Astrocyte of the spinal cord (primary cell): ENCODE data around the gene FAM167B.

Source experiments
- DNase-seq: peaks from one replicate; pipeline ENCODE4 v3.0.0; 2011; ENCODE audit warnings: low read depth, low spot score
- H3K4me3 ChIP-seq: 2 replicates; pipeline ENCODE4 v1.5.1; 2011; ENCODE audit warnings: low read depth, mild to moderate bottlenecking, low read length, moderate library complexity
- CTCF ChIP-seq: IDR thresholded peaks from 2 replicates; pipeline ENCODE4 v1.5.1; 2012; ENCODE audit warnings: low read depth, mild to moderate bottlenecking, low read length, inconsistent platforms
- in situ Hi-C: cut with HindIII; loops from 2 replicates; pipeline ENCODE4 v1.10.0; 2017; ENCODE audit warnings: low sequenced_read_pairs

Gene FAM167B

GRCh38 chr1:32239790-32240139 is 7.3 kb upstream of the FAM167B start:
- TF ChIP-seq CTCF: no peak
- in situ Hi-C loops: no loop called here
- no peak for DNase-seq
- H3K4me3 ChIP-seq: no peak overlapping the region

DNA sequence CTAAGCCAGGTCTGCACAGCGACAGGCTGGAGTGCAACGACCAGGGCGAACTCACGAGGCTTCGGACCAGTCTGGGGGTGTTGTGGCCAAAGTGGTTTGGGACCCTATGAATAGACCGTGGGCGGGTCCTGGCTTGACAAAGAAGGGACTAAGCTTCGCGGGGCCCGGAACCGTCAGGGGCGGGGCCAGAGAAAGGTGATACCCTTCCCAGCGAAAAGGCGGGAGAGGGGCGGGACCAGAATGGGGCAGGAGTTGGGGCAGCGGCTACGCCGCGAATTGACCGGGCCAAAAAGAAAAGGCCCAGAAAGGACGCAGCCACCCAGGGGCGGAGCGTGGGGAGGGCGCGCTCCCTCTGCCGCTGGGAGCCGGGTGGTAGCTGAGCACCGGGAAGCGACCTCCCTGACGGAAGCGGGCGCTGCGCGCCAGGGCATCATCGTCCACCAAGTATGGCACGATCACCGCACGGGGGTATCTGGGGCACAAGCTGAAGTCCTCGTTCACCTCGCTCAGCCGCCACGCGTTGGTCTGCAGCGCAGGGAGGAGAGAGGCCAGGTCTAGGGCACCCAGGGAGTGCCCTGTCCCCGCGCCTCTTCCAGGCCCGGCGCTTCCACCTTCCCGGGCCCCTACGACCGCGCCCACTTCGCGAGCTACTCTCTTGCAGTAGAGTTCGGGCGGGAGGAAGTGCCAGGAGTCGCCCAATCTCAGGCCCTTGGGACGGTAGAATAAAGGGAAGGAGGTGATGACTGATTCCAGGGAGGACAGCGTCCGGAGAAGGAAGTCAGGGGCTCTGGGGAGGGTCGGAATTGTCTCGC is 6.7 kb upstream of the FAM167B start:
- peak; percentile 26 for TF ChIP-seq CTCF
- peak; percentile 33 for DNase-seq
- in situ Hi-C loops: no loop called here
- H3K4me3 ChIP-seq: peak overlapping the region; percentile 54

DNA sequence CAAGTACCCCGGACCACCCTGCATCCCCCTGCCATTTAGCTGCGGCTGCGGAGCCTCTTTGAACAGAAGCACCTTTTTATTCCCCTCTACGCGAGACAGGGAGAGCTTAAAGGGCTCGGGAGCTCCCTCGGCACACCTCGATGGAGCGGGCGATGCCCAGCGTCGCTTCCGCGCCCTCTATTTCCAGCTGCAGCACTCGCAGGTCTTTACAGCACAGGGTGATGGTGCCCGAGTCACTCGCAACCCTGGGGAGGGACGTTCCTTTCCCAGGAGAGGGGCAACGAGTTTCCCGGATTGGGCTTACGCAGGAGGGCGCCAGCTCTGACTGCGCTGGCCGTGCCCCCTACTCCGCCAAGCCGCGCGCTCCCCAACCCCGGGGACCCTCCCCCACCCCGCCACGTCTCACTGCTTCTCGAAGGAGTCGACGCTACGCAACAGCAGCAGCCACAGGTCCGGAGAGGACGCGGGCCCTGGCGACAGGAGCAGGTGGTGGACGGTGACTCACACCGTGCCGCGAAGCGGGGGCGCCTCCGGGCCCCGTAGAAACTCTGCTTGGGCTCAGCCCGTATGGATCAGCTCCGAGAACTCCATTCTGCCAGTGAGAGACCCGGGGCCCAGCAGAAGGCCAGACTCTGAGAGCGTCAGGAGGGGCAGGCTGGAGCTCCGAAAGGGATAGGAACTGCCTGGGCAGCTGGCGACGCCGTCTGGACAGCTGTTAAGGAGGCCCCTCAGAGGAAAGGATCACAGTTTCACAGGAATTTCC is 5.8 kb upstream of the FAM167B start:
- no peak for TF ChIP-seq CTCF
- peak overlapping the region; percentile 54 for H3K4me3 ChIP-seq
- in situ Hi-C loops: no loop called here
- peak; percentile 50 for DNase-seq

- no peak for DNase-seq
- no peak overlapping the region for H3K4me3 ChIP-seq
- in situ Hi-C loops: no loop called here
- no peak for TF ChIP-seq CTCF
Observed at GRCh38 chr1:32242341-32242851, 4.6 kb upstream of the FAM167B start.

GRCh38 chr1:32247452-32247851 is 430 bp downstream of the FAM167B start:
- in situ Hi-C loops: no loop called here
- H3K4me3 ChIP-seq: no peak overlapping the region
- DNase-seq: no peak
- TF ChIP-seq CTCF: no peak

DNA sequence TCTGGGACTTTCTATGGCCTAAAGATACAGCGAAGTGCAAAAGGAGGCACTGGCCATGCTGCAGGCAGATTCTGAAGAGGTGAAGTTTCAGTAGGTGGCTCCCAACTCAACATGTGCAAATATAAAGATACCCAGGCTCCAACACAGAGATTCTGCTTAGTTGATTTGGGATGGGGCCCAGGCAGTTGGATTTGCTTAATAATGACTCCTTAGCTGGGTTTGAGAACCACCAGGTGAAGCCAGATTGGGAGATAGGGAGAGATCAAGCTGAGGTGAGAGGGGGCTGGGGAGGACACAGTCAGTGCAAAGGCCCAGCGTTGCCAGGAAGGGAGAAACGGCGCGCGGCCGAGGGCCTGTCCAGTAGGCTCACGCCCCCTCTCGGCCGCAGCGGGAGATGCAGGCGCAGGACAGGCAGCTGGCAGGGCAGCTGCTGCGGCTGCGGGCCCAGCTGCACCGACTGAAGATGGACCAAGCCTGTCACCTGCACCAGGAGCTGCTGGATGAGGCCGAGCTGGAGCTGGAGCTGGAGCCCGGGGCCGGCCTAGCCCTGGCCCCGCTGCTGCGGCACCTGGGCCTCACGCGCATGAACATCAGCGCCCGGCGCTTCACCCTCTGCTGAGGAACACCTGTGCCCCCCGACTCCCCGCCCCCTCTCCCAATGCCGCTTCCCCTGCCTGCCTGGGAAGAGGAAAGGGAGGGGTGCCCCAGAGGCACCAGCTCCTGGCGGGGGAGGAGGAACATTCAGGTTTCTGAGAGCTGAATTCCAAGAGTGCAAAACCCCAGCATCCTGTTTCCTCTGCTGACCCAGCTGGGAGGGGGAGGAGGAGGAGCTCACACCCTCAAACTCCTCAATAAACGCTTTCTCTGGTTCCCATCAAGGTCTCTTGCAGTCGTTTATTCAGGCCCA is 1.2 kb downstream of the FAM167B start:
- peak; percentile 84 for TF ChIP-seq CTCF
- no peak overlapping the region for H3K4me3 ChIP-seq
- in situ Hi-C loops: no loop called here
- peak; percentile 53 for DNase-seq
